ENCODE measurements around the gene MAP1LC3B2. TPM values are rescaled to one million over a fixed set of nuclear protein-coding genes. Genes with fewer than 3 reads are reported as not detected.

The MAP1LC3B2 gene
- total RNA-seq, 1 donor from 2014 or later: 0.86 TPM

DNA sequence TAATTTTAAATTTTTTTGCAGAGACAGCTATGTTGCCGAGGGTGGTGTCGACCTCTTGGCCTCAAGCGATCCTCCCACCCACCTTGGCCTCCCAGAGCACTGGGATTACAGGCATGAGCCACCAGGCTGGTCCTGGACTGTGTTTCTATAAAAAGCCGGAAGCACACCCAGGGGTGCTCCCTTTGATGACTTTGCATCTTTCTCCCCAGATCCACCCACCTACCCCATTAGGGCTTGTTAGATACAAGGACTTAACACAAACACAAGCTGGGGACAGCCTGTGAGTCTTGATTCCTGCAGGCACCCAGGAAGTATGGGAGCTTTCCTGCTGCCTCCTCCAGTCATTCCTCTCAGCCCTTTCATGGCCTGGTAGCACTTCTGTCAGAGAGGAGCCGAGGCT is 67.0 kb downstream of the MAP1LC3B2 start:
- peaks cover 7% of the 10 kb centered on the region for H3K4me1 Mint-ChIP-seq (ENCODE audit: low read depth)
- H3K27ac Mint-ChIP-seq: no peak overlapping the region
- no peak overlapping the region for H3K4me3 Mint-ChIP-seq (ENCODE audit: low read depth)
- H3K9me3 Mint-ChIP-seq (ENCODE audit: low read depth): peaks cover 9% of the 10 kb centered on the region
- DNase-seq (ENCODE audit: low spot score, unreplicated experiment): no peak
- H3K36me3 Mint-ChIP-seq (ENCODE audit: insufficient read depth): peaks cover 2% of the 10 kb centered on the region
- peaks cover 7% of the 10 kb centered on the region for H3K27me3 Mint-ChIP-seq
- TF ChIP-seq, protein P1, sequence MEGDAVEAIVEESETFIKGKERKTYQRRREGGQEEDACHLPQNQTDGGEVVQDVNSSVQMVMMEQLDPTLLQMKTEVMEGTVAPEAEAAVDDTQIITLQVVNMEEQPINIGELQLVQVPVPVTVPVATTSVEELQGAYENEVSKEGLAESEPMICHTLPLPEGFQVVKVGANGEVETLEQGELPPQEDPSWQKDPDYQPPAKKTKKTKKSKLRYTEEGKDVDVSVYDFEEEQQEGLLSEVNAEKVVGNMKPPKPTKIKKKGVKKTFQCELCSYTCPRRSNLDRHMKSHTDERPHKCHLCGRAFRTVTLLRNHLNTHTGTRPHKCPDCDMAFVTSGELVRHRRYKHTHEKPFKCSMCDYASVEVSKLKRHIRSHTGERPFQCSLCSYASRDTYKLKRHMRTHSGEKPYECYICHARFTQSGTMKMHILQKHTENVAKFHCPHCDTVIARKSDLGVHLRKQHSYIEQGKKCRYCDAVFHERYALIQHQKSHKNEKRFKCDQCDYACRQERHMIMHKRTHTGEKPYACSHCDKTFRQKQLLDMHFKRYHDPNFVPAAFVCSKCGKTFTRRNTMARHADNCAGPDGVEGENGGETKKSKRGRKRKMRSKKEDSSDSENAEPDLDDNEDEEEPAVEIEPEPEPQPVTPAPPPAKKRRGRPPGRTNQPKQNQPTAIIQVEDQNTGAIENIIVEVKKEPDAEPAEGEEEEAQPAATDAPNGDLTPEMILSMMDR (IDR thresholded peaks at IDR 0.05; ENCODE audit: unreplicated experiment): no peak

Other genes with a start within 250 kb of the MAP1LC3B2 start
- 63.2 and 64.4 TPM in 2 replicates for gene SPRING1, start 178.7 kb downstream of the MAP1LC3B2 start, total RNA-seq
- gene RNFT2, start 178.9 kb downstream of the MAP1LC3B2 start, total RNA-seq: 31.6 and 32.1 TPM in 2 replicates

Measured in progenitor cell of endocrine pancreas (in vitro differentiated cells).